HUES64 (cell line): Measurements from ENCODE around the gene SEMA6D.

Source experiments
- H3K27ac ChIP-seq: 2 replicates; pipeline ENCODE4 v1.7.0; 2013; ENCODE audit warnings: low read depth, low read length, inconsistent platforms
- H3K27me3 ChIP-seq: 2 replicates; pipeline ENCODE4 v1.6.1; 2013; ENCODE audit warnings: mild to moderate bottlenecking, low read length; ENCODE audit not compliant: insufficient read depth
- H3K36me3 ChIP-seq: 2 replicates; pipeline ENCODE4 v1.6.1; 2013; ENCODE audit warnings: mild to moderate bottlenecking, low read length; ENCODE audit not compliant: insufficient read depth
- H3K4me1 ChIP-seq: 2 replicates; pipeline ENCODE4 v1.6.1; 2013; ENCODE audit warnings: mild to moderate bottlenecking, low read length, moderate library complexity; ENCODE audit not compliant: insufficient read depth
- H3K4me3 ChIP-seq: 2 replicates; pipeline ENCODE4 v1.5.1; 2013; ENCODE audit warnings: mild to moderate bottlenecking, low read length, moderate library complexity
- H3K9ac ChIP-seq: 2 replicates; pipeline ENCODE4 v1.6.1; 2013; ENCODE audit warnings: mild to moderate bottlenecking, low read depth, low read length
- H3K9me3 ChIP-seq: 2 replicates; pipeline ENCODE4 v1.6.1; 2013; ENCODE audit warnings: low read depth, low read length; ENCODE audit not compliant: insufficient read depth
- WGBS: fragments of 150-250, 120-280 bp; methylation state at CpG from one replicate; pipeline ENCODE4 v1.1.7; 2013; ENCODE audit warnings: missing lambda C conversion rate; 5-methylcytosine and 5-hydroxymethylcytosine counted together

The SEMA6D gene

GRCh38 chr15:47719730-47720129, 2.4 kb downstream of the SEMA6D start:
- H3K36me3 ChIP-seq: no peaks in the 10 kb centered on the region
- peaks cover 38% of the 10 kb centered on the region for H3K4me1 ChIP-seq
- peaks cover 43% of the 10 kb centered on the region for H3K27me3 ChIP-seq
- H3K4me3 ChIP-seq: peak overlapping the region; percentile 81
- no peak overlapping the region for H3K9ac ChIP-seq
- no peak overlapping the region for H3K27ac ChIP-seq
- H3K9me3 ChIP-seq: no peaks in the 10 kb centered on the region

DNA sequence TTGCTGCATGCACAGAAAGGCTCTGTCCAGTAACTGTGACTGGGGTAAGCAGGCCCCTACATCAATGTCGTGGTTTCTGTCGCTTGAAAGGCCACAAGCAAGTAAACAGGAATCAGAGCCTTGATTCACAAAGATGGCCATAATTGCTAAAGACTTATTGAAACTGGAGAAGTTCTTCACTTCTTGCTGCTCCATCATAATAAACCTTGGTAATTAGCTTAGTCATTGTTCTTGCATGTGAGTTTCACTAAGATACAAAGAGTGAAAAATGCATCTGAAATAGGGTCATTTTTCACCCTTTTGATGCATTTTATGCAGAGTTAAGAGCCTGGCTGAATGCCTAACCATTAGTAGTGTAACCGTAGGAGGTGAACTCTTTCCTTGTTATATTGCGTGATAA, 3.2 kb downstream of the SEMA6D start:
- Histone ChIP-seq H3K27ac (no peak overlapping the region), H3K4me1 (peaks cover 35% of the 10 kb centered on the region), H3K4me3 (peak overlapping the region; percentile 81; the same call in 1 of the 2 replicates), H3K9ac (no peak overlapping the region), H3K9me3 (no peaks in the 10 kb centered on the region), H3K27me3 (peaks cover 39% of the 10 kb centered on the region), H3K36me3 (no peaks in the 10 kb centered on the region)
- 68% methylated on average over 3 of the region's 4 CpGs for WGBS

GRCh38 chr15:47721676-47722075, 4.4 kb downstream of the SEMA6D start:
- Histone ChIP-seq H3K4me3 (no peak overlapping the region), H3K27ac (no peak overlapping the region), H3K9ac (no peak overlapping the region), H3K9me3 (no peaks in the 10 kb centered on the region), H3K36me3 (no peaks in the 10 kb centered on the region), H3K27me3 (peaks cover 34% of the 10 kb centered on the region), H3K4me1 (peaks cover 24% of the 10 kb centered on the region)
- WGBS: 85% methylated on average over 4 of the region's 4 CpGs

DNA sequence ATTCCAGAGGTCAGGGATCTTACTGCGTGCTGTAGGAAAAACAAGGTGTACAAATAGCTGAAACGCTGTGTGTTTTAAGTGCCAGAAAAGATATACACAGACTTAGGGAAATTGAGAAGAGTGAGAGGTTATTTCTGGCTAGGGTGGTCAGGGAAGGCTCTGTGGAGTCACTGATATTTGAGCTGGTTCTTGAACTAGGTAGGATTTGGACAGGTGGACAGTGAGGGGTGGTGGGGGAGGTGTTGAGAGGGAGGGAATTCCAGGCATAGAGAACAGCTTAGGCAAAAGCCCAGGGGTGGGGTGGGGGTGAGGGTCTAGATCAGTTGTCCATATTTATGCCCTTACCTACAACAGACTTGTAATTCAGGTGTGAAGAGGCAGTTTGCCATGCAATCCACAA, 7.0 kb downstream of the SEMA6D start:
- Histone ChIP-seq H3K9me3 (no peaks in the 10 kb centered on the region), H3K36me3 (no peaks in the 10 kb centered on the region), H3K27me3 (peaks cover 21% of the 10 kb centered on the region), H3K27ac (no peak overlapping the region), H3K9ac (no peak overlapping the region), H3K4me1 (peaks cover 17% of the 10 kb centered on the region), H3K4me3 (no peak overlapping the region)
- WGBS: 91% methylated on average over 2 of the region's 2 CpGs

DNA sequence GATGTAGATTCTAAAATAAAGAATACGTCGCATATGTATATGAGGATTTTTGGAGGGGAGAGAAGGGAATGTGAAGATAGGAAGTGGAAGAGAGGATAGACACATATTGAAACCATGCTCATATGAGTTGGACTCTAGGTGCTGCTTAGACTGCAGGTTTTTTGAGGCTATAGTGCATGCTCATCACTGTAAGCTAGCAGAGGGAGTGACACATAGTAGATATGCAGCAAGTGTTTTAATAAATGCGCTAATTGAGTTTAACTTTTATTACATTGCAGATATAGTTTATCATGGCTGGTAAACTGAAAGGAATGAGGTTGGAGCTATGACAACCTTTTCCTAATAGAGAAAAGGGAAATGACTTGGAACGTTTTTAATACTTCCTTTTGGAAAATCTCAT, 7.7 kb downstream of the SEMA6D start:
- WGBS: 97% methylated on average over 4 of the region's 4 CpGs
- H3K4me1 ChIP-seq: peaks cover 11% of the 10 kb centered on the region
- H3K4me3 ChIP-seq: no peak overlapping the region
- H3K9me3 ChIP-seq: no peaks in the 10 kb centered on the region
- H3K27ac ChIP-seq: no peak overlapping the region
- H3K36me3 ChIP-seq: no peaks in the 10 kb centered on the region
- no peak overlapping the region for H3K9ac ChIP-seq
- H3K27me3 ChIP-seq: peaks cover 14% of the 10 kb centered on the region

- Histone ChIP-seq H3K27me3 (peaks cover 5% of the 10 kb centered on the region; the same call in 1 of the 2 replicates), H3K9ac (no peak overlapping the region), H3K4me3 (no peak overlapping the region), H3K27ac (no peak overlapping the region), H3K9me3 (no peaks in the 10 kb centered on the region), H3K4me1 (peaks cover 2% of the 10 kb centered on the region), H3K36me3 (no peaks in the 10 kb centered on the region)
- WGBS: 79% methylated on average over 6 of the region's 6 CpGs
These were observed 8.6 kb downstream of the SEMA6D start for GRCh38 chr15:47725906-47726305.

DNA sequence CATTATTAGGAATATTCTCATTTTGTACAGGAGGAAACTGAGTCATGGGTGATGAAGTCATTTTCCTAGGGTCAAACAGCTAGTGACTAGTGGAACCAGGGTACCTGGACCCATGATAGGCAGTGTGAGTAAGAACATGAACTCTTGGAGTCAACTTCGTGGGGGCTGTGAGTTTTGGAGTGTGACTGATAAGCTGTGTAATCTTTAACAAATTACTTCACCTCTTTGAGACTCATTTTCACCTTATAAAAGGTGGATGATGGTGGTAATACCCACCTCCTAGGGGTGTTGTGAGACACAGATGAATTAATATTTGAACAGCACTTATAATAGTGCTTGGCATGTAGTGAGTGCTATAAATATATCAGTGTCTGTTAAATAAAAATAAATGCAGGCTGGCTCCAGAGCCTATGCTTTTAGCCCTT, 9.1 kb downstream of the SEMA6D start:
- Histone ChIP-seq H3K27ac (no peak overlapping the region), H3K9me3 (no peaks in the 10 kb centered on the region), H3K27me3 (0 out of 2 replicates have a peak, but pooled peaks cover 2% of the 10 kb centered on the region), H3K36me3 (no peaks in the 10 kb centered on the region), H3K4me3 (no peak overlapping the region), H3K9ac (no peak overlapping the region), H3K4me1 (no peaks in the 10 kb centered on the region)
- WGBS: 78% methylated on average over 1 of the region's 1 CpG

DNA sequence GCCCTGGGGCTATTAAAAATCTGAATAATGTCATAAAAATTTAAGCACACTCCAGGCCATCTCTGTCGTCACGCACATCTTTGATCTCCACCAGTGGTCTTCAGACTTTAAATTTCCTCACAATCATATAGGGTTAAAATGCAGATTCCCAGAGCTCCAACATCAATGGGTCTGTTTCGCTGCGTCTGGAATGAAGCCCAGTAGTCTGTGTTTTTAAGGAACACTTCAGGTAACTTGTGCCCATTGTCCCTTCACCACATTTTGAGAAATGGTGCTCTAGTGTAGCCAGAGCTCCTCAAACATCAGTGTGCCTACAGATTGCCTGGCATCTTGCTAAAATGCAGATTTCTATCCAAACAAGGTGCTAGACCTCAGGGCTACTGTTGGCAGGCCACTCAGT, 9.8 kb downstream of the SEMA6D start:
- Histone ChIP-seq H3K9me3 (no peaks in the 10 kb centered on the region), H3K27ac (no peak overlapping the region), H3K9ac (no peak overlapping the region), H3K36me3 (no peaks in the 10 kb centered on the region), H3K27me3 (no peaks in the 10 kb centered on the region), H3K4me1 (no peaks in the 10 kb centered on the region), H3K4me3 (no peak overlapping the region)
- WGBS: 89% methylated on average over 4 of the region's 4 CpGs

- no peaks in the 10 kb centered on the region for H3K36me3 ChIP-seq
- H3K4me1 ChIP-seq: no peaks in the 10 kb centered on the region
- no peak overlapping the region for H3K4me3 ChIP-seq
- H3K27ac ChIP-seq: no peak overlapping the region
- WGBS: 88% methylated on average over 4 of the region's 5 CpGs
- H3K9me3 ChIP-seq: no peaks in the 10 kb centered on the region
- H3K27me3 ChIP-seq: no peaks in the 10 kb centered on the region
- no peak overlapping the region for H3K9ac ChIP-seq
These were observed 10.4 kb downstream of the SEMA6D start for GRCh38 chr15:47727676-47728075.

- no peaks in the 10 kb centered on the region for H3K9me3 ChIP-seq
- H3K27ac ChIP-seq: no peak overlapping the region
- 94% methylated on average over 6 of the region's 6 CpGs for WGBS
- no peak overlapping the region for H3K4me3 ChIP-seq
- no peak overlapping the region for H3K9ac ChIP-seq
- H3K36me3 ChIP-seq: no peaks in the 10 kb centered on the region
- H3K27me3 ChIP-seq: no peaks in the 10 kb centered on the region
- H3K4me1 ChIP-seq: no peaks in the 10 kb centered on the region
These were observed 11.1 kb downstream of the SEMA6D start for GRCh38 chr15:47728426-47728825.

- H3K9me3 ChIP-seq: no peaks in the 10 kb centered on the region
- H3K27me3 ChIP-seq: no peaks in the 10 kb centered on the region
- H3K4me1 ChIP-seq: no peaks in the 10 kb centered on the region
- no peak overlapping the region for H3K27ac ChIP-seq
- 96% methylated on average over 5 of the region's 6 CpGs for WGBS
- H3K9ac ChIP-seq: no peak overlapping the region
- no peaks in the 10 kb centered on the region for H3K36me3 ChIP-seq
- H3K4me3 ChIP-seq: no peak overlapping the region
These were observed 11.6 kb downstream of the SEMA6D start for GRCh38 chr15:47728886-47729285.

GRCh38 chr15:47731230-47731629, 13.9 kb downstream of the SEMA6D start:
- Histone ChIP-seq H3K4me1 (peaks cover 11% of the 10 kb centered on the region), H3K4me3 (no peak overlapping the region), H3K9ac (no peak overlapping the region), H3K27ac (no peak overlapping the region), H3K9me3 (no peaks in the 10 kb centered on the region), H3K27me3 (no peaks in the 10 kb centered on the region), H3K36me3 (no peaks in the 10 kb centered on the region)
- 93% methylated on average over 3 of the region's 3 CpGs for WGBS
